ENCODE measurements around the gene ILDR2. TPM values are rescaled to one million over a fixed set of nuclear protein-coding genes. Genes with fewer than 3 reads are reported as not detected.

Gene ILDR2
- total RNA-seq, 1 donor from 2014 or later = 7.8 TPM

DNA sequence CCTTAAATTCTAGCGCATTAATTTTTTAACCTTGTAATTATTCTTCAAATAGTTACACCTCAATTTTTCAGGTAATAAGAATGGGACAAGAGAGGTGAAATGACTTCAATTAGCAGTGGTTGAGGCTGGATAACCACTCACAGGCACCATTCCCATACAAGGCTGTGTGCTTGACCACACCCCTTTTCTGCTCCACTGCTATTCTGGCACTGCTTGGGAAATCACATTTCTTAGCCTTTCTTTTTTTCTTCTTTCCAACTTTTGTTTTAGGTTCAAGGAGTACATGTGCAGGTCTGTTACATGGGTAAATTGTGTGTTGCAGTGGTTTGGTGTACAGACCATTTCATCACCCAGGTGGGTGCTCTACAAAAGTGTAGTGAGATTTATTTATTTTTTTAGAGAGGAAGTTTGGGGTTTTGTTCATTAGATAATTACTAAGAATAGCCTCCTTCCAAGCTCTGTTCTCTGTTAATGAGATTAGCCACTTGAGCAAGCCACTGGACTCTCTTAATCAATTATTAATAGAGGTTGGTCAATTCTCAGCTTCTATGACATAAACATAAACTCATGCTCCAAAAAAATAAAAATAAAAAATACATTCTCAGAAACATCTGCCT lies 14.4 kb downstream of the ILDR2 start:
- Histone ChIP-seq H3K4me1 (ENCODE audit: insufficient read depth, low read length) (no peaks in the 10 kb centered on the region), H3K9me3 (ENCODE audit: insufficient read depth, low read depth, low read length) (no peaks in the 10 kb centered on the region), H3K36me3 (ENCODE audit: insufficient read depth, low read length) (no peaks in the 10 kb centered on the region), H3K79me2 (ENCODE audit: insufficient read depth, low read length) (no peaks in the 10 kb centered on the region), H4K20me1 (ENCODE audit: insufficient read depth, low read length) (no peaks in the 10 kb centered on the region), H3K9ac (ENCODE audit: low read length) (no peak overlapping the region), H2AFZ (ENCODE audit: low read depth, low read length) (no peak overlapping the region), H3K27me3 (ENCODE audit: insufficient read depth, low read length) (peaks cover 47% of the 10 kb centered on the region), H3K27ac (ENCODE audit: low read depth, low read length) (no peak overlapping the region), H3K4me3 (ENCODE audit: insufficient read depth, low read depth, low read length) (no peak overlapping the region), H3K4me2 (ENCODE audit: low read length) (no peak overlapping the region)
- FAIRE-seq (no peak), DNase-seq (ENCODE audit: low read depth) (no peak)
- Mint-ChIP-seq H3K9me3 (ENCODE audit: unreplicated experiment) (peaks cover 7% of the 10 kb centered on the region), H3K4me3 (ENCODE audit: unreplicated experiment) (no peak overlapping the region), H3K27me3 (ENCODE audit: low read depth, unreplicated experiment) (peaks cover 22% of the 10 kb centered on the region), H3K27ac (ENCODE audit: unreplicated experiment) (no peak overlapping the region), H3K4me1 (ENCODE audit: low read depth, unreplicated experiment) (peaks cover 4% of the 10 kb centered on the region), H3K36me3 (ENCODE audit: low read depth, unreplicated experiment) (no peaks in the 10 kb centered on the region)
- no peak for TF ChIP-seq EZH2 (IDR thresholded peaks at IDR 0.05; ENCODE audit: insufficient read depth, low read length)
- TF ChIP-seq, protein P1, sequence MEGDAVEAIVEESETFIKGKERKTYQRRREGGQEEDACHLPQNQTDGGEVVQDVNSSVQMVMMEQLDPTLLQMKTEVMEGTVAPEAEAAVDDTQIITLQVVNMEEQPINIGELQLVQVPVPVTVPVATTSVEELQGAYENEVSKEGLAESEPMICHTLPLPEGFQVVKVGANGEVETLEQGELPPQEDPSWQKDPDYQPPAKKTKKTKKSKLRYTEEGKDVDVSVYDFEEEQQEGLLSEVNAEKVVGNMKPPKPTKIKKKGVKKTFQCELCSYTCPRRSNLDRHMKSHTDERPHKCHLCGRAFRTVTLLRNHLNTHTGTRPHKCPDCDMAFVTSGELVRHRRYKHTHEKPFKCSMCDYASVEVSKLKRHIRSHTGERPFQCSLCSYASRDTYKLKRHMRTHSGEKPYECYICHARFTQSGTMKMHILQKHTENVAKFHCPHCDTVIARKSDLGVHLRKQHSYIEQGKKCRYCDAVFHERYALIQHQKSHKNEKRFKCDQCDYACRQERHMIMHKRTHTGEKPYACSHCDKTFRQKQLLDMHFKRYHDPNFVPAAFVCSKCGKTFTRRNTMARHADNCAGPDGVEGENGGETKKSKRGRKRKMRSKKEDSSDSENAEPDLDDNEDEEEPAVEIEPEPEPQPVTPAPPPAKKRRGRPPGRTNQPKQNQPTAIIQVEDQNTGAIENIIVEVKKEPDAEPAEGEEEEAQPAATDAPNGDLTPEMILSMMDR (IDR thresholded peaks at IDR 0.05; ENCODE audit: insufficient read depth, low read depth, low read length) = no peak

DNA sequence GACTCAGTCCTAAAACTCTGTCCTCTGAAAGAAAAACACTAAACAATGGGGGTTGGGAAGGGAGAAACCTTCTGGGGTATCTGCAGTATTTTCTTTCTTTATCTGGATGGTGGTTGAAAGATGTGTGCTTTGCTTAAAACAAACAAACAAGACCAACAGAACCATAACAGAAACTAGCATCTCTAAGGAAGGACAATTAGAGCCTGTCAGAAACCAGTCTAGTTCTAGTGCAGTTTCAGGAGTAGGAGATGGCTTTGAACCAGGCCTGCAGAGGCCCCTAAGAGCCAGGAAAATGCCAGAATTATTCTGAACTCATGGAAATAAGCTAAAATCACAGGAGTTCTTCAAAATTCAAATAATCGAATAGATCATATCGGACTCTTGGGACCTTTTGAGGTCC lies 18.5 kb downstream of the ILDR2 start:
- H3K4me3 Mint-ChIP-seq (ENCODE audit: unreplicated experiment) = no peak overlapping the region
- H3K4me1 Mint-ChIP-seq (ENCODE audit: low read depth, unreplicated experiment) = peaks cover 19% of the 10 kb centered on the region
- no peaks in the 10 kb centered on the region for H3K9me3 ChIP-seq (ENCODE audit: insufficient read depth, low read depth, low read length)
- no peak overlapping the region for H3K9ac ChIP-seq (ENCODE audit: low read length)
- FAIRE-seq (no peak), DNase-seq (ENCODE audit: low read depth) (no peak)
- H3K27me3 Mint-ChIP-seq (ENCODE audit: low read depth, unreplicated experiment) = peaks cover 15% of the 10 kb centered on the region
- no peak overlapping the region for H3K4me2 ChIP-seq (ENCODE audit: low read length)
- H4K20me1 ChIP-seq (ENCODE audit: insufficient read depth, low read length) = no peaks in the 10 kb centered on the region
- H3K4me1 ChIP-seq (ENCODE audit: insufficient read depth, low read length) = peaks cover 13% of the 10 kb centered on the region
- H3K4me3 ChIP-seq (ENCODE audit: insufficient read depth, low read depth, low read length) = no peak overlapping the region
- no peak overlapping the region for H3K27ac Mint-ChIP-seq (ENCODE audit: unreplicated experiment)
- peaks cover 7% of the 10 kb centered on the region for H3K9me3 Mint-ChIP-seq (ENCODE audit: unreplicated experiment)
- no peaks in the 10 kb centered on the region for H3K36me3 ChIP-seq (ENCODE audit: insufficient read depth, low read length)
- H2AFZ ChIP-seq (ENCODE audit: low read depth, low read length) = no peak overlapping the region
- H3K27me3 ChIP-seq (ENCODE audit: insufficient read depth, low read length) = peaks cover 32% of the 10 kb centered on the region
- TF ChIP-seq, protein P1 (IDR thresholded peaks at IDR 0.05; ENCODE audit: insufficient read depth, low read depth, low read length) = no peak
- TF ChIP-seq EZH2 (IDR thresholded peaks at IDR 0.05; ENCODE audit: insufficient read depth, low read length) = no peak
- no peaks in the 10 kb centered on the region for H3K36me3 Mint-ChIP-seq (ENCODE audit: low read depth, unreplicated experiment)
- no peak overlapping the region for H3K27ac ChIP-seq (ENCODE audit: low read depth, low read length)
- no peaks in the 10 kb centered on the region for H3K79me2 ChIP-seq (ENCODE audit: insufficient read depth, low read length)

- H3K4me1 Mint-ChIP-seq (ENCODE audit: low read depth, unreplicated experiment) = peaks cover 23% of the 10 kb centered on the region
- Histone ChIP-seq H3K27ac (ENCODE audit: low read depth, low read length) (no peak overlapping the region), H3K4me2 (ENCODE audit: low read length) (no peak overlapping the region), H3K79me2 (ENCODE audit: insufficient read depth, low read length) (no peaks in the 10 kb centered on the region), H3K4me3 (ENCODE audit: insufficient read depth, low read depth, low read length) (no peak overlapping the region), H3K4me1 (ENCODE audit: insufficient read depth, low read length) (peaks cover 15% of the 10 kb centered on the region), H3K36me3 (ENCODE audit: insufficient read depth, low read length) (no peaks in the 10 kb centered on the region), H3K27me3 (ENCODE audit: insufficient read depth, low read length) (peaks cover 28% of the 10 kb centered on the region), H3K9me3 (ENCODE audit: insufficient read depth, low read depth, low read length) (no peaks in the 10 kb centered on the region), H3K9ac (ENCODE audit: low read length) (no peak overlapping the region), H4K20me1 (ENCODE audit: insufficient read depth, low read length) (no peaks in the 10 kb centered on the region), H2AFZ (ENCODE audit: low read depth, low read length) (no peak overlapping the region)
- H3K36me3 Mint-ChIP-seq (ENCODE audit: low read depth, unreplicated experiment) = no peaks in the 10 kb centered on the region
- H3K4me3 Mint-ChIP-seq (ENCODE audit: unreplicated experiment) = no peak overlapping the region
- TF ChIP-seq EZH2 (IDR thresholded peaks at IDR 0.05; ENCODE audit: insufficient read depth, low read length) = no peak
- TF ChIP-seq, protein P1 (IDR thresholded peaks at IDR 0.05; ENCODE audit: insufficient read depth, low read depth, low read length) = no peak
- no peak overlapping the region for H3K27ac Mint-ChIP-seq (ENCODE audit: unreplicated experiment)
- peaks cover 11% of the 10 kb centered on the region for H3K27me3 Mint-ChIP-seq (ENCODE audit: low read depth, unreplicated experiment)
- DNase-seq (ENCODE audit: low read depth) (no peak), FAIRE-seq (no peak)
- H3K9me3 Mint-ChIP-seq (ENCODE audit: unreplicated experiment) = peaks cover 7% of the 10 kb centered on the region
Measured at GRCh38 chr1:166956057-166956850, 19.1 kb downstream of the ILDR2 start.
